Suppressor macrophage treated with lipopolysaccharide for 4 hours (primary cell): ENCODE measurements around the gene SSUH2.
"Not testable (repeated sequence)": the region's sequence is repeated elsewhere in the genome, so short reads cannot be mapped to it uniquely, and the experiment has no call there.

Source experiments
- DNase-seq: peaks from one replicate; pipeline ENCODE4 v3.0.0-alpha.2; 2020

Gene SSUH2

GRCh38 chr3:8608041-8608790, 36.4 kb downstream of the SSUH2 start:
- DNase-seq, result no peak

- DNase-seq, result no peak
Measured at GRCh38 chr3:8607234-8608040, 37.2 kb downstream of the SSUH2 start.

GRCh38 chr3:8606701-8607231, 37.8 kb downstream of the SSUH2 start:
- DNase-seq, result no peak

- DNase-seq, result no peak
Measured at GRCh38 chr3:8604988-8605387, 39.6 kb downstream of the SSUH2 start.

DNA sequence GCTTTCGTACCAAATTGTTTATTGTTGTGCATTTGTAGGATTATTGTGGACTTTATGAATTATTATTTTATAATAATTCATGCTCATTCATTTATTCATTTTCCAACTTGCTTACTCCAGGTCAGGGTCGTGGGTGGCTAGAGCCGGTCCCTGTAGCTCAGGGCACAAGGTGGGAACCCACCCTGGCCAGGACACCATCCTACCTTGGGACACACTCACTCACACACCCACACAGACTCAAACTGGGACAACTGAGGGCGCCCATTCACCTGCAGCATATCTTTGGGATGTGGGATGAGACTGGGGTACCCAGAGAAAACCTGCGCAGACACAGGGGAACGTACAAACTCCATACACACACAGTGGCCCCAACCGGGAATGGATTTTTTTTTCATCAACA, 40.6 kb downstream of the SSUH2 start:
- no peak for DNase-seq

GRCh38 chr3:8603115-8603710, 41.4 kb downstream of the SSUH2 start:
- DNase-seq, result no peak

DNA sequence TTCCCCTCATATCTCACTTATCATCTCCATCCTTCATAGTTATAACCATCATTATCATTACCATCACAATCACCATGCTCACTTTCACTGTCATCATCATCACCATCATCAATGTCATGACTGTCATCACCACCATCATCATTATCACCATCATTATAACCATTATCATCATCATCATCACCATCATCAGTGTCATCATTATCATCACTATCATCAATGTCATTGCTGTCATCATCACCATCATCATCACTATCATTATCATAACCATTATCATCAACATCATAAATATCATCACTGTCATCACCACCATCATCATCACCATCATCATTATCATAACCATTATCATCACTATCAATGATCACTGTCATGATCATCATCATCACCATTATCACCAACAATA, 44.1 kb downstream of the SSUH2 start:
- DNase-seq, result no peak

GRCh38 chr3:8599146-8599545, 45.5 kb downstream of the SSUH2 start:
- DNase-seq, result no peak

DNA sequence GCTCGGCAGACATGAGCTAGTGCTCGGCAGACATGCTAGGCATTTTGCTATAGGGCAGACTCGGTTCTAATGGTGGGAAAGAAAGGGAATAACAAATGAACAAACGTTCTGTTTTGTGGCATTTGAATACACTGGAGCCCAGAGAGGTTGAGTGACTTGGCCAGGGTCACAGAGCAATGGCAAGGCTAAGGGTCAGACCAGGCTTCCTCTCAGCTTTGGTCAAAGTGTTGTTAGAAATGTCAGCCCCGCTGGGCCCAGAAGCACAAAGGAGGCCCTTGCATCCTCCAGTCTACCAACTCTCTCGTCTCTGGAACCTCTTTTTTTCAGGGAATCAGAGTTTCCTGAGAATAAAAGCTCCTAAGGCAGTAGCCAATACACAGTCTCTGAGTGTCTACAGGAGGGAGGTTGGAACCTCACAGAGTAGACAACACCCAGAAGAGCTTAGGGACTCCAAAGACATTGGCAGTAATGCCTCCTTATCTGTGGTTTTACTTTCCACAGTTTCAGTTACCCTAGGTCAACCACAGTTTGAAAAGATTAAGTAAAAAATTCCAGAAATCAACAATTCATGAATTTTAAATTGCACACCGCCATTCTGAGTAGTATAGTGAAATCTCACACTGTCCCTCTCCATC, 47.3 kb downstream of the SSUH2 start:
- no peak for DNase-seq

- DNase-seq, result no peak
Measured at GRCh38 chr3:8596321-8597218, 48.0 kb downstream of the SSUH2 start.

GRCh38 chr3:8595695-8596115, 48.9 kb downstream of the SSUH2 start:
- no peak for DNase-seq

GRCh38 chr3:8595252-8595651, 49.3 kb downstream of the SSUH2 start:
- DNase-seq, result no peak

DNA sequence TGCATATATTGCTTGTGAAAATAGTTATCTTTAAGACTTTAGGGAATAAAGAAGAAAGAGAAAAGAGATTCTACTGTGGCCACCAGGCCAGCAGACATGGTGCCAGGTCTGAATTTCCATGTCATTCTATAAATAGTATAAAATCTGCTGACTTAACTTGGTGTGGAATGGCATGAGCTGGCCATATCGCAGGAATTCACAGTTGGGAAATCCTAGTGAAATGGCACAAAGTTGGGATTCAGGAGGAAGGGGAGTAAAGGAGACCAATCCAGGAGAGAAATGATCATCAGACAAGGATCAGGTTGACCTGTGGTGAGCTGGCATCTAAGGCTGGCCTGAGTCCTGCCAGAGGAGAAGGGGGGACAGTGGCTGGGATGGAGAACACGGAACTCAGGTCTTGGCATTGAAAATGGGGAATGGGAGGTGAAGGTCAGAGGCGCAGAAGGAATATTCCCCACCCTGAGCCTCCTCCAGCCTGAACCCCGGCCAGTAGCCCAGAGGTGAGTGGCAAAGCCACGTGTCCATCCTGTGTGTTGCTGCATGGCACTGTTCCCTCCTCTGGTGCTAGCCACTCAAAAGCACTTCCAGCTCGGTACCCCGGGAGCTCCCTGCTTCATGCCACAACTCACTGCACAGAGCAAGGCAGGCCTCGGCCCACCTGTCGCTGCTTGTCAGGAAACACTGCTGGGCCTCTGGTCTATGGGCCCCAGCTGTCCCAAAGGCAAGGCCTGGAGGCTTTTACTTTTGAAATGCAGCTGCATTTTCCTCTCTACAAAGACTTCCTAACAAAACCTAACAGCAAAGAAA, 51.4 kb downstream of the SSUH2 start:
- DNase-seq, result no peak

DNA sequence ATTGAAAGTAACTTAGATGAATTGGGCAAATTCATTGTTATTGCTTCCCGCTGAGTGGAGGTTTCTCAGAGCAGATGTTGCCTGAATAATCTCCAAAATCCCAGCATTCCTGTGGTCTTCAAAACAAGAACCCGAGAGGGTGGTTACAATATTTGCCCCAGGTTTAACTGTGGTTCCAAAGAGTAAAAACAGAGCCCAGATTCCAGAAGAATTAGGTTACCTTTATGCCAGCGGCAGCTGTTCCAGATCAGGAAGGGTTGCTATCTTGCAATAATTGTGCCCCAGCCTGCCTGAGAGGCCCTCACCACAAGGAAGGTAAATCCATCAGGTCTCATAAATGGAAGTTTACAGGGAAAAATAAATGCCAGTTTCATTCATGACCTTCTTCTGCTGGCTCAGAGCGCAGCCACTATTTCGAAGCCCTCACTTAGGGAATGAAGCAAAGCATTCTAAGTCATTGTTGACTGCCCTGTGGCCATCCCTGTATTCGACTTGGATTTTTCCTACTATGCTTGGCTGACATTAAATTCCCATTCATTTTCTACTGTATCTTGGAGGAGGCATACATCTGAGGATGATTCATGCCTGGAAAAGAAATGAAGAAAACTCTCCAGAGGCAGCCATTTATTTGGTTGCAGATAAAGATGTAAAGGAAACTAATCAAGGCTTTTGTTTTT, 54.6 kb downstream of the SSUH2 start:
- DNase-seq, result no peak

GRCh38 chr3:8584661-8585060, 59.9 kb downstream of the SSUH2 start:
- no peak for DNase-seq

DNA sequence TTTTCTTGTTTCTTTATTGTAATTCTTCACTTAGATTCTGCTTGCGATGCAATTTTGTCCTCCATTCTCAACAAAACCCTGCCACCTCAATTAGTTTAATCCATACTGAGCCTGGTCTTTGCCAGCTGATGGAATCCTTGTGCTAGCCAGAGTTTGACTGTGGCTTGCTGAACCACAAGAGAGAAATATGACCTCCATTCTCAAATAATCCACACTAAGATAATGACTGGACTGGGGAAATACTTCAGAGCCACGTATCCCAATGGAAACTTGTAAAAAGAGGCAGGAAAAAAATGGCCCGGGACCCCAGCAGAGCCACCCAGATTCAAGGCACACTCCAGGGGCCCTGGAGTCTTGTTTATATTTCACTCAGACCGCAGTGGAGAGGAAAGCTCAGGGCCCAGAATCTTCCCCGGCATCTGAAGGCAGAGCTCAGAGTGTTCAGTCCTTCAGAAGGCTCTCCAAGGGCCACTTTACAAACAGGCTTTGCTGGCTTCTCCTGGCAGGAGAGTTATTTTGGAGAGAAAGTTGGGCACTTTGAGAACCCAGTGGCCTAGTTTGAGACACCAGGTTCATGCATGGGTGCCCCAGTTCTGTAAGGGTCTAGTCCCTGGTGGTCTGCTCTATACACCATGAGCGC, 62.7 kb downstream of the SSUH2 start:
- no peak for DNase-seq

GRCh38 chr3:8581373-8581772, 63.2 kb downstream of the SSUH2 start:
- no peak for DNase-seq

GRCh38 chr3:8580434-8580833, 64.2 kb downstream of the SSUH2 start:
- DNase-seq, result not testable (repeated sequence)

GRCh38 chr3:8579943-8580342, 64.7 kb downstream of the SSUH2 start:
- no peak for DNase-seq

- DNase-seq, result no peak
Measured at GRCh38 chr3:8579096-8579495, 65.5 kb downstream of the SSUH2 start.
